Pancreas (tissue), 10 donors: ENCODE data around the gene SLC51A. TPM values are rescaled to one million over a fixed set of nuclear protein-coding genes. Genes with fewer than 3 reads are reported as not detected.

Source experiments
- ATAC-seq, 4 donors: fragments of 200-7000 bp; cut with Tn5 transposase; one replicate each; pipeline versions ENCODE4 v1.8.0 to v1.9.1; 2020; ENCODE audit warnings: mild to moderate bottlenecking in 4 of 4, moderate library complexity in 4 of 4
- DNase-seq, 6 donors: peaks; one replicate each; pipeline ENCODE4 v3.0.0-alpha.2; 2020
- FAIRE-seq: peaks from 2 replicates; lab custom pipeline; 2012; peaks lifted over from hg19 to GRCh38; lab: Jason Lieb, UNC
- H3K27ac ChIP-seq, 4 donors: fragments of 200-600 bp; sonication (generic); 1 replicate in 3 of 4; 2 replicates in 1 of 4; pipeline versions ENCODE4 v1.5.0 to v1.8.0; 2020
- H3K27me3 ChIP-seq, 4 donors: fragments of 200-600 bp; one replicate each; pipeline ENCODE4 v1.8.0; 2021
- H3K36me3 ChIP-seq, 3 donors: fragments of 200-600 bp; sonication (generic) in 1 of 3; one replicate each; pipeline versions ENCODE4 v1.5.0 to v1.8.0; 2020 to 2021
- H3K4me1 ChIP-seq, 3 donors: fragments of 200-600 bp; one replicate each; pipeline ENCODE4 v1.8.0; 2021
- H3K4me3 ChIP-seq, 4 donors: fragments of 200-600 bp; sonication (generic) in 2 of 4; one replicate each; pipeline versions ENCODE4 v1.5.0 to v1.8.0; 2020 to 2021
- H3K9me3 ChIP-seq, 4 donors: fragments of 200-600 bp; one replicate each; pipeline ENCODE4 v1.8.0; 2021
- CTCF ChIP-seq, 4 donors: fragments of 200-600 bp; sonication (generic) in 3 of 4; IDR thresholded peaks; one replicate each; pipeline versions ENCODE4 v1.5.0 to v1.8.0; 2021; ENCODE audit warnings: antibody characterized with exemption in 4 of 4
- WGBS, 2 donors: extraction: QIAGEN DNeasy Blood & Tissue Kit; methylation state at CpG; one replicate each; pipeline ENCODE4 v1.1.7; 2013; 5-methylcytosine and 5-hydroxymethylcytosine counted together
- intact Hi-C, 3 donors: fragments of 100-400 bp; cut with DNase I; formaldehyde crosslinking; loops; one replicate each; pipeline versions ENCODE4 v1.11.1 to v1.14.2; 2022
- polyA plus RNA-seq, 2 donors: library from polyadenylated mRNA; stranded (reverse); fragments of 200-250 nt; gene quantifications; one replicate each; pipeline ENCODE4 v1.2.3, GENCODE V29; 2013
- total RNA-seq, 6 donors: library from RNA; stranded (reverse); fragmentation: NEBNext Ultra II Directional in 4 of 6; extraction: Animal tissue kit (Norgen Biotek cat#: 25700) in 4 of 6; gene quantifications; one replicate each; pipeline versions ENCODE4 v1.2.1 to v1.2.4, GENCODE V29; 2021 to 2023
- donor health status: healthy with polysubstance abuse.
- donor health status: DM: no; HTN: no; CAD: no; lungs with moderate emphysema.
- donor health status: DM: no; HTN: no; CAD: no.
- donor health status: control.
- donor health status: control.
- donor health status: Bipolar disorder and iron deficiency.
- donor health status: DM: yes; HTN: yes; CAD: no.
- donor health status: DM: no; HTN: no; CAD: no.
- donor health status: DM: no; HTN: no; CAD: no.
- donor health status: DM: yes; HTN: yes; CAD: no.

The SLC51A gene
- total and polyA plus RNA-seq, 8 donors = 0.19 to 1.2 (median 0.30) TPM; not detected in 4

- FAIRE-seq (no peak), DNase-seq (peak in 1 of 6 donors; percentile 29), ATAC-seq (no peak)
- no peak for TF ChIP-seq CTCF (IDR thresholded peaks at IDR 0.05)
- Histone ChIP-seq H3K36me3 (no peaks in the 10 kb centered on the region), H3K27me3 (no peaks in the 10 kb centered on the region), H3K4me3 (no peak overlapping the region), H3K4me1 (peaks cover 0 to 4% (median 0%) of the 10 kb centered on the region in 3 donors), H3K9me3 (no peaks in the 10 kb centered on the region), H3K27ac (no peak overlapping the region)
- intact Hi-C loops = no loop called here
- WGBS, 2 donors = 79 to 83% methylated on average over 10 of the region's 10 CpGs
Observed at GRCh38 chr3:196215493-196216020, 777 bp upstream of the SLC51A start.

- intact Hi-C loops = no loop called here
- Histone ChIP-seq H3K27me3 (no peaks in the 10 kb centered on the region), H3K4me3 (peak overlapping the region in 1 of 4 donors; percentile 25), H3K4me1 (peaks cover 0 to 4% (median 0%) of the 10 kb centered on the region in 3 donors), H3K9me3 (no peaks in the 10 kb centered on the region), H3K27ac (no peak overlapping the region), H3K36me3 (no peaks in the 10 kb centered on the region)
- 26 to 28% methylated on average over 22 to 25 of the region's 25 CpGs for WGBS, 2 donors
- ATAC-seq (peak; percentile 6 to 50 (median 41)), DNase-seq (no peak), FAIRE-seq (no peak)
- TF ChIP-seq CTCF (IDR thresholded peaks at IDR 0.05) = no peak
Observed at GRCh38 chr3:196216681-196217211, 412 bp downstream of the SLC51A start.

GRCh38 chr3:196217307-196218154 lies 1.2 kb downstream of the SLC51A start:
- DNase-seq = no peak
- Histone ChIP-seq H3K36me3 (no peaks in the 10 kb centered on the region), H3K4me1 (peaks cover 0 to 4% (median 0%) of the 10 kb centered on the region in 3 donors), H3K27ac (no peak overlapping the region), H3K27me3 (no peaks in the 10 kb centered on the region), H3K9me3 (no peaks in the 10 kb centered on the region), H3K4me3 (no peak overlapping the region)
- ATAC-seq = no peak
- WGBS, 2 donors = 89 to 90% methylated on average over 12 of the region's 12 CpGs
- TF ChIP-seq CTCF (IDR thresholded peaks at IDR 0.05) = no peak
- intact Hi-C loops = no loop called here
- FAIRE-seq = no peak

- 89 to 90% methylated on average over 13 of the region's 13 CpGs for WGBS, 2 donors
- no peak for TF ChIP-seq CTCF (IDR thresholded peaks at IDR 0.05)
- intact Hi-C loops = no loop called here
- H3K27me3 ChIP-seq = no peaks in the 10 kb centered on the region
- DNase-seq = no peak
- H3K36me3 ChIP-seq = no peaks in the 10 kb centered on the region
- H3K4me3 ChIP-seq = no peak overlapping the region
- H3K4me1 ChIP-seq = peaks cover 0 to 4% (median 2%) of the 10 kb centered on the region in 3 donors
- no peak overlapping the region for H3K27ac ChIP-seq
- ATAC-seq = no peak
- H3K9me3 ChIP-seq = no peaks in the 10 kb centered on the region
- no peak for FAIRE-seq
Observed at GRCh38 chr3:196218155-196218712, 1.9 kb downstream of the SLC51A start.
